IMR-90 (cell line): ENCODE measurements around the gene PLXNA4.

Experiments
- BHLHE40 ChIP-seq: fragments of 150-350 bp; IDR thresholded peaks from 2 replicates; pipeline ENCODE4 v1.6.1; 2016; ENCODE audit warnings: mild to moderate bottlenecking, low read depth, low read length
- CEBPB ChIP-seq: IDR thresholded peaks from 2 replicates; pipeline ENCODE4 v1.6.1; 2012; ENCODE audit warnings: low read depth, low read length, improper control_type of control experiment
- MAZ ChIP-seq: IDR thresholded peaks from 2 replicates; pipeline ENCODE4 v1.6.1; 2012; ENCODE audit warnings: low read depth, mild to moderate bottlenecking, low read length, improper control_type of control experiment, moderate library complexity, borderline replicate concordance
- RCOR1 ChIP-seq: IDR thresholded peaks from 2 replicates; pipeline ENCODE4 v1.6.1; 2012; ENCODE audit warnings: mild to moderate bottlenecking, low read length, improper control_type of control experiment; ENCODE audit not compliant: insufficient replicate concordance
- SMC3 ChIP-seq: fragments of 150-350 bp; IDR thresholded peaks from 2 replicates; pipeline ENCODE4 v1.6.1; 2016; ENCODE audit warnings: low read depth, mild to moderate bottlenecking, antibody characterized with exemption, low read length, moderate library complexity
- TF ChIP-seq, protein P1 (sequence below): conservative IDR thresholded peaks from 2 replicates; pipeline ENCODE4 v1.5.1; 2012; ENCODE audit warnings: mild to moderate bottlenecking, low read depth, low read length, improper control_type of control experiment

DNA sequence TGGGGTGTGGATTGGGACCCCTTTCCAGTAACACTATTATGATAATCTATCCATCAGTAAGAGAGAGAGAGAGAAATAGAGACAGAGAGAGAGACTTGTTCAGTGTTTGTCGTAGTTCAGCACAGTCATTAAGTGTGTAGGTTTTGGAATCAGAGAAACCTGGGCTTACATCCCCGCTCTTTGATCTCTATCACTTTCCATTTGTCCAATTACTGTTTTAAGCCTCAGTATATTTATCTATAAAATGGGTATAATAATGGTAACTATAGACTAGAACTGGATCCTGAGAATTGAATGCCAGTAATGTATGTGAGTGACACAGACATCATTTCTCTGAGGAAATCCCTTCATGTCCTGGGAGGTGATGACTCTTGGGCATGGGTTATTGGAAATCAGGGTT, 460.5 kb downstream of the PLXNA4 start:
- TF ChIP-seq MAZ = no peak
- TF ChIP-seq, protein P1, sequence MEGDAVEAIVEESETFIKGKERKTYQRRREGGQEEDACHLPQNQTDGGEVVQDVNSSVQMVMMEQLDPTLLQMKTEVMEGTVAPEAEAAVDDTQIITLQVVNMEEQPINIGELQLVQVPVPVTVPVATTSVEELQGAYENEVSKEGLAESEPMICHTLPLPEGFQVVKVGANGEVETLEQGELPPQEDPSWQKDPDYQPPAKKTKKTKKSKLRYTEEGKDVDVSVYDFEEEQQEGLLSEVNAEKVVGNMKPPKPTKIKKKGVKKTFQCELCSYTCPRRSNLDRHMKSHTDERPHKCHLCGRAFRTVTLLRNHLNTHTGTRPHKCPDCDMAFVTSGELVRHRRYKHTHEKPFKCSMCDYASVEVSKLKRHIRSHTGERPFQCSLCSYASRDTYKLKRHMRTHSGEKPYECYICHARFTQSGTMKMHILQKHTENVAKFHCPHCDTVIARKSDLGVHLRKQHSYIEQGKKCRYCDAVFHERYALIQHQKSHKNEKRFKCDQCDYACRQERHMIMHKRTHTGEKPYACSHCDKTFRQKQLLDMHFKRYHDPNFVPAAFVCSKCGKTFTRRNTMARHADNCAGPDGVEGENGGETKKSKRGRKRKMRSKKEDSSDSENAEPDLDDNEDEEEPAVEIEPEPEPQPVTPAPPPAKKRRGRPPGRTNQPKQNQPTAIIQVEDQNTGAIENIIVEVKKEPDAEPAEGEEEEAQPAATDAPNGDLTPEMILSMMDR = no peak
- TF ChIP-seq RCOR1 = no peak
- no peak for TF ChIP-seq BHLHE40
- no peak for TF ChIP-seq CEBPB
- no peak for TF ChIP-seq SMC3
